ENCODE results near the gene PEG3.

Gene PEG3

DNA sequence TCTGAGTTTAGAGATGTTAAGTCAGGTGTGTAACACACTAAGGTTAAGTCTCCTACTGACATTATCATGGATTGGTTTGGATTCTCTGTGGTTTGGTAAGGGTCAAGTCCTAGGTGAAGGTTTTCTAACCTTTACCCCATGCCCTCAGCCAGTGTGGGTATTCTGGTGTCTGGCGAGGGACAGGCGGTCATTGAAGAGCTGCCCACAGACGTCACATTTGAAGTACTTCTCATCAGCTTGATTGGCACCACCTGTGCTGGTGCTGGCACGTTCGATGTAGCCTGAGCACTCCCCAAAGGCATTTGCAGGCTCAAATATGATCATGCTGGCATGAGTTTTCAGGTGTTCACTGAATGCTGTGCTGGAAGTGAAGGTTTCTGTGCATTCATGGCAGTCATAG is 27.0 kb downstream of the PEG3 start:
- CTCF ChIA-PET = no interaction called here
- POLR2A ChIA-PET (ENCODE audit: low non-redundant PET) = no interaction called here
- H3K27ac ChIP-seq = no peak overlapping the region
- no peak for DNase-seq (ENCODE audit: low spot score)
- TF ChIP-seq, protein P1, sequence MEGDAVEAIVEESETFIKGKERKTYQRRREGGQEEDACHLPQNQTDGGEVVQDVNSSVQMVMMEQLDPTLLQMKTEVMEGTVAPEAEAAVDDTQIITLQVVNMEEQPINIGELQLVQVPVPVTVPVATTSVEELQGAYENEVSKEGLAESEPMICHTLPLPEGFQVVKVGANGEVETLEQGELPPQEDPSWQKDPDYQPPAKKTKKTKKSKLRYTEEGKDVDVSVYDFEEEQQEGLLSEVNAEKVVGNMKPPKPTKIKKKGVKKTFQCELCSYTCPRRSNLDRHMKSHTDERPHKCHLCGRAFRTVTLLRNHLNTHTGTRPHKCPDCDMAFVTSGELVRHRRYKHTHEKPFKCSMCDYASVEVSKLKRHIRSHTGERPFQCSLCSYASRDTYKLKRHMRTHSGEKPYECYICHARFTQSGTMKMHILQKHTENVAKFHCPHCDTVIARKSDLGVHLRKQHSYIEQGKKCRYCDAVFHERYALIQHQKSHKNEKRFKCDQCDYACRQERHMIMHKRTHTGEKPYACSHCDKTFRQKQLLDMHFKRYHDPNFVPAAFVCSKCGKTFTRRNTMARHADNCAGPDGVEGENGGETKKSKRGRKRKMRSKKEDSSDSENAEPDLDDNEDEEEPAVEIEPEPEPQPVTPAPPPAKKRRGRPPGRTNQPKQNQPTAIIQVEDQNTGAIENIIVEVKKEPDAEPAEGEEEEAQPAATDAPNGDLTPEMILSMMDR (conservative IDR thresholded peaks at IDR 0.05; ENCODE audit: low read depth) = no peak

DNA sequence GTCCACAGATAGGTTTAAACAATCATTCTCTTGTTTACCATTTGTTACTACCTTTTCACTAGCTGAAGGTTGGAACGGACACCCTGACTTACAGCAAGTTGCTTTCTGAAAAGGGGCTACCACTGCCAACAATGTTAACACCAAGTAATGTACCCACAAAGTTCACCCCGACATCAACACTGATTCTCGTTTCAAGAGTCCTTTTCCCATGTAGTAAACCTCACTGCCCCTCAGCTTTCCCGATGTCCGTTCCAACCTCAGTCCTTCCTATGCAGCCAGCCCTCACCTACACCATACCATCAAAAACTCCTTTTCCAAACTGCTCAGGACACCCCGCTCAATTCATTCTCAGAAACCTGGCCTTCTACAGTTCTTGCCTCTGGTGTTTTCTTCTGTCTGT is 29.0 kb downstream of the PEG3 start:
- POLR2A ChIA-PET (ENCODE audit: low non-redundant PET) = no interaction called here
- DNase-seq (ENCODE audit: low spot score) = no peak
- TF ChIP-seq, protein P1 (conservative IDR thresholded peaks at IDR 0.05; ENCODE audit: low read depth) = no peak
- CTCF ChIA-PET = no interaction called here
- H3K27ac ChIP-seq = no peak overlapping the region

DNA sequence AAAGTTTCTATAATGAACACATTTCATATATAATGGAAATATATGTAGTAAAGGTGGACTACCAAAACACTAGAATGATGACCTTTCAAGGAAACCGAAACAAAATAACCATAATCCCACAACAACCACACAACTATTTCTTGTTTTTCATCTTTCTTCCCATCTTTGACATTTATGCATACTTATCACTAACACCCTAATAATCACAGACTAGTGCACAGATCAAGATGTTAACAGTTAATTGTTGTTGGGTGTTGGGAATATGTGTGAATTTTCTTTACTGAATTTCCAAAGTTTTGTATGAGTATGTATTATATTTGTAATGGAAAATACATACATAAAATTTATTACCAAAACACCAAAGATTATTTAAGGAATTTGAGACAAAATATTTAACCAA is 30.3 kb downstream of the PEG3 start:
- H3K27ac ChIP-seq = no peak overlapping the region
- POLR2A ChIA-PET (ENCODE audit: low non-redundant PET) = no interaction called here
- TF ChIP-seq, protein P1 (conservative IDR thresholded peaks at IDR 0.05; ENCODE audit: low read depth) = no peak
- no peak for DNase-seq (ENCODE audit: low spot score)
- CTCF ChIA-PET = interaction anchor here (0.6 kb wide), 1 partner anchor 26 kb away, joined by 3 read pairs; no protein-coding TSS in a partner anchor

DNA sequence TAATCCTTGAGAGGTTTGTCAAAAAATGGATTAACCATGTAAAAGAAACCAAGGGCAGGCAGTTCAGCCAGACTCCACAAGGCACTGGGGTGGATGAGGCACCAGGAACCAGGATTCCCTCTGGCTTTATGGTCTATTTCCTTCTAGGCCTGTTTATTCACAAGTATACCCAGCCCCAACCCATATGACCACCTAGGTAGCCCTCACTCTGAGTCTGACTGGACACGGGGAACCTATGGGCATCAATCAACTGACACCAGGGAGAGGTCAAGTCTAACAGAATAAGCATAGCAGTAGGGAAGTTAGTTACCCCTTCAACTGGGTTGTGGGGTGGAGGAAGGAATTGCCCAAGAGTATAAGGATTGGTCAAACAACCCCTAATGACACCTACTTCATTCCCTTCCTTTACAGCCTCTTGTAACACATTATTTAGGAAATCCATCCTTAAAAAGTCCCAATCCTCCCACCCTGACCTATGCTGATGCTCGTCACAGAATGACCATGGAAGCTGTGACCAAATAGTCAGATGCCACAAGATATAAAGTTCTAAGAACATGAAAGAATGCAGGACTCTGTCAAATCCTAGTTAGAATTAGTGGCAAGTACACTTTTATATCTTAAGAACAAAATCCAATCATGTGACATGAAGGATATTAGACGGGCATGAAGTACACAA is 31.7 kb downstream of the PEG3 start:
- DNase-seq (ENCODE audit: low spot score) = no peak
- POLR2A ChIA-PET (ENCODE audit: low non-redundant PET) = no interaction called here
- TF ChIP-seq, protein P1 (conservative IDR thresholded peaks at IDR 0.05; ENCODE audit: low read depth) = no peak
- CTCF ChIA-PET = no interaction called here
- H3K27ac ChIP-seq = no peak overlapping the region

DNA sequence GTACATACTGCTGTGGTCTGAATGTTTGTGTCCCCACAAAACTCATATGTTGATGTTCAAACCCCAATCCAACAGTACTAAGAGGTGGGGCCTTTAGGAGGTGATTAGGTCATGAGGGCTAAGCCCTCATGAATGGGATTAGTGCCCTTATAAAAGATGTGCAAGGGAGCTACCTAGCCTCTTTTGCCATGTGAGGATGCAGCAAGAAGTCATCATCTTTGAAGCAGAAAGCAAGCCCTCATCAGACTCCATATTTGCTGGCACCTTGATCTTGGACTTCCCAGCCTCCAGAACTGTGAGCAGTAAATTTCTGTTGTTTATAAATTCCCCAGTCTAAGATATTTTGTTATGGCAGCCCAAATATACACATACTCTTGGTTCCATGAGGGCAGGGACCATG is 33.9 kb downstream of the PEG3 start:
- ChIA-PET POLR2A (ENCODE audit: low non-redundant PET) (no interaction called here), CTCF (no interaction called here)
- TF ChIP-seq, protein P1 (conservative IDR thresholded peaks at IDR 0.05; ENCODE audit: low read depth) = no peak
- no peak overlapping the region for H3K27ac ChIP-seq
- DNase-seq (ENCODE audit: low spot score) = no peak
